ENCODE data around the gene MOSPD3.

GRCh38 chr7:100580466-100581283 lies 31.7 kb upstream of the MOSPD3 start:
- TF ChIP-seq CTCF (IDR thresholded peaks at IDR 0.05): no peak
- TF ChIP-seq POLR2AphosphoS5 (IDR thresholded peaks at IDR 0.05): no peak

Data from esophagus muscularis mucosa (tissue), 3 donors.